Measurements from ENCODE around the gene CNNM3. TPM values are rescaled to one million over a fixed set of nuclear protein-coding genes. Genes with fewer than 3 reads are reported as not detected.

CNNM3 gene
- total RNA-seq, 4 donors from 2014 or later: 15.4 to 30.0 (median 18.8) TPM

- intact Hi-C loops (cut with DNase I; ENCODE audit: low total_unique reads): no loop called here
- TF ChIP-seq POLR2A (IDR thresholded peaks at IDR 0.05): no peak
- TF ChIP-seq, protein P1, sequence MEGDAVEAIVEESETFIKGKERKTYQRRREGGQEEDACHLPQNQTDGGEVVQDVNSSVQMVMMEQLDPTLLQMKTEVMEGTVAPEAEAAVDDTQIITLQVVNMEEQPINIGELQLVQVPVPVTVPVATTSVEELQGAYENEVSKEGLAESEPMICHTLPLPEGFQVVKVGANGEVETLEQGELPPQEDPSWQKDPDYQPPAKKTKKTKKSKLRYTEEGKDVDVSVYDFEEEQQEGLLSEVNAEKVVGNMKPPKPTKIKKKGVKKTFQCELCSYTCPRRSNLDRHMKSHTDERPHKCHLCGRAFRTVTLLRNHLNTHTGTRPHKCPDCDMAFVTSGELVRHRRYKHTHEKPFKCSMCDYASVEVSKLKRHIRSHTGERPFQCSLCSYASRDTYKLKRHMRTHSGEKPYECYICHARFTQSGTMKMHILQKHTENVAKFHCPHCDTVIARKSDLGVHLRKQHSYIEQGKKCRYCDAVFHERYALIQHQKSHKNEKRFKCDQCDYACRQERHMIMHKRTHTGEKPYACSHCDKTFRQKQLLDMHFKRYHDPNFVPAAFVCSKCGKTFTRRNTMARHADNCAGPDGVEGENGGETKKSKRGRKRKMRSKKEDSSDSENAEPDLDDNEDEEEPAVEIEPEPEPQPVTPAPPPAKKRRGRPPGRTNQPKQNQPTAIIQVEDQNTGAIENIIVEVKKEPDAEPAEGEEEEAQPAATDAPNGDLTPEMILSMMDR (IDR thresholded peaks at IDR 0.05): no peak
- WGBS, 2 donors: 81 to 85% methylated on average over 6 of the region's 6 CpGs
- no peak for DNase-seq (ENCODE audit: low spot score in 2 of 2)
- H3K4me3 ChIP-seq (ENCODE audit: low read depth, poor library complexity, severe bottlenecking): no peak overlapping the region
These were observed 61.0 kb downstream of the CNNM3 start for GRCh38 chr2:96877042-96877451.

DNA sequence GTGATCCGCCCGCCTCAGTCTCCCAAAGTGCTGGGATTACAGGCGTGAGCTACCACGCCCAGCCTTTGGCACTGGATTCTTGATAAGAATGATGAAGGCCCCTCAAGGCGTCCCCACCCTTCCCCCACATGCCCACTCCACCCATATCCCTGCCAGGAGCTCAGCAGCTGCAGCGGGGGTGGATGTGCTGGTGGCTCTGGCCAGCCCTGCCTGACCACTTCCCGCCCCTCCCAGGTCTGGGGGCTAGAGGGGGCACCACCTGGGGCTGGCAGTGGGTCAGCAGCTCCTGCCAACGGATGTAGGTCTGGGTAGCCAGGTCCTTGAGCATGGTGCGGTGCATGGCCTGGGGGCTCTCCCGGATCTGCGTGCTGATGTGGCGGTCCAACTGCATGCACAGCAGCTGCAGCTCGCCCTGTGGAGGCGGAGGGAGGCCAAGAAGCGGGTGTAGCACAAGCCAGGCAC, 61.6 kb downstream of the CNNM3 start:
- DNase-seq (ENCODE audit: low spot score in 2 of 2): no peak
- WGBS, 2 donors: 61 to 84% methylated on average over 13 to 14 of the region's 15 CpGs

DNA sequence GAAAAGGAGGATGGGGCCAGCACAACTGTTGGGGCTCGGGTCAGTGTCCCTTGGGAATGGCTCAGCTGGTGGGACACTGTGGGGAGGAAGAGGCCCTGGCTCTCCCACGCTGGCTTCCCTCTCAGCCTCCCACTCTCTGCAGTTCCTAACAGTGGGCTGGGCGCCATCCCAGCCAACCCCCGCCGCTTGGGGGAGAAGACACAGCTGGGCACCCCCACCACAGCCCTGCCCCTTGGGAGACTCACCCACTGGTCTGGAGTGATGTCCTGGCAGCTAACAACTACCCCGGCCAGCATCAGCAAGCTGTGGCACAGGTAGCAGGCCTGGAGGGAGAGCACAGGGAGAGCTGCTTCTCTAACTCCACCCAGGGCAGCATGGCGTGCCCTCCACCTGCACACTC, 62.1 kb downstream of the CNNM3 start:
- WGBS, 2 donors: 80 to 86% methylated on average over 5 to 6 of the region's 7 CpGs
- DNase-seq (ENCODE audit: low spot score in 2 of 2): no peak
- H3K4me3 ChIP-seq (ENCODE audit: low read depth, poor library complexity, severe bottlenecking): no peak overlapping the region
- TF ChIP-seq, protein P1 (IDR thresholded peaks at IDR 0.05): no peak
- no peak for TF ChIP-seq POLR2A (IDR thresholded peaks at IDR 0.05)
- intact Hi-C loops (cut with DNase I; ENCODE audit: low total_unique reads): no loop called here

More for the DNA sequence above, 61.6 kb downstream of the CNNM3 start:
- no peak overlapping the region for H3K4me3 ChIP-seq (ENCODE audit: low read depth, poor library complexity, severe bottlenecking)
- TF ChIP-seq, protein P1 (IDR thresholded peaks at IDR 0.05): no peak
- TF ChIP-seq POLR2A (IDR thresholded peaks at IDR 0.05): no peak
- intact Hi-C loops (cut with DNase I; ENCODE audit: low total_unique reads): no loop called here

- TF ChIP-seq, protein P1 (IDR thresholded peaks at IDR 0.05): no peak
- TF ChIP-seq POLR2A (IDR thresholded peaks at IDR 0.05): no peak
- 88% methylated on average over 19 to 22 of the region's 22 CpGs for WGBS, 2 donors
- H3K4me3 ChIP-seq (ENCODE audit: low read depth, poor library complexity, severe bottlenecking): no peak overlapping the region
- no peak for DNase-seq (ENCODE audit: low spot score in 2 of 2)
- intact Hi-C loops (cut with DNase I; ENCODE audit: low total_unique reads): no loop called here
These were observed 62.9 kb downstream of the CNNM3 start for GRCh38 chr2:96878796-96879544.

DNA sequence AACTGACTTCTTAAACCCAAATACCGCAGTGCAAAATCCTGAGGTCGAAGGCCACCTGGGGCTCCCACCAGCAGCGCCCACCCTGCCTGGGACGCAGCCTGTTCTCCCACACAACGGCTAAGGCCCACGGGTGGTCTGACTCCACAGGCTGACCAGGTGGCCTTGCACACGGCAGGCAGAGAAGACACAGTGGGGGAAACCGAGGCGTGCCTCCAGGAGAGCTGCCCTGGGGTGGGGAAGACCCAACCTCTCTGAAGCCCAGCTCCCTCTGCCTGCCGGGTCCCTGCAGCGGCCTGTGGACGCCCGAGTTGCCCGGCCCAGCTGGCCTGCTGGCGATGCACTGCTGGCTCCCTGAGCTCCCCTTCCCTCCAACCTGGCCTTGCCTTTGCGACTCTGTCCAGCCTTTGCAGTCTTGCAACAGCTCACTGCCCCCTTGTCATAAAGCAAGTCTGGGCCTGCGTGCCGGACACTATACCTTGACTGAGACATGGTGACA, 63.5 kb downstream of the CNNM3 start:
- intact Hi-C loops (cut with DNase I; ENCODE audit: low total_unique reads): no loop called here
- 92 to 98% methylated on average over 11 to 13 of the region's 18 CpGs for WGBS, 2 donors

More for the DNA sequence above, 63.5 kb downstream of the CNNM3 start:
- TF ChIP-seq, protein P1 (IDR thresholded peaks at IDR 0.05): no peak
- no peak for TF ChIP-seq POLR2A (IDR thresholded peaks at IDR 0.05)
- no peak for DNase-seq (ENCODE audit: low spot score in 2 of 2)
- no peak overlapping the region for H3K4me3 ChIP-seq (ENCODE audit: low read depth, poor library complexity, severe bottlenecking)

Measured in lower leg skin (tissue), 4 donors.